NCI-H187 (cell line): ENCODE data around the gene PAX5.

ENCODE experiments used
- DNase-seq, 2 experiments: peaks; one replicate each; lab custom pipeline; 2025; lab: John Stamatoyannopoulos, UW

The PAX5 gene

DNA sequence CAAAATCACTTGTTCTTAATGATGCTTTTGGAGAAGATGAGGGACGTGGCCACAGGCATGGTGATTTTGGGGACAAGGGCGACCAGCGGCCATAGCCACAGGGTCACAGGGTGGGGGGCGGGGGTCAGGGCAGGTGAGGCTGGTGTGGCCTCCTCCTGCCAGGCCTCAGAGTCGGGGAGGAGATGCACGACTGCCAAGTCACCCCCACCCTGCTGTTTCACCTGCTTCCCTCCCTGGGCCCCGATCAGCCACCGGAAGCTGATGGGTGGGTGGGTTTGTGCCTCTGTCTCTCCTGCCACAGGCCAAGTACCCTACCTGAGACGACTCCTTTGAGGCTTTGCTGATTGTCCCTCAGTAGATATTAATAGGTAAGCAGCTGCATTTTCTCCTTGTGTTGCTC is 199.3 kb downstream of the PAX5 start:
- DNase-seq, result no peak

DNA sequence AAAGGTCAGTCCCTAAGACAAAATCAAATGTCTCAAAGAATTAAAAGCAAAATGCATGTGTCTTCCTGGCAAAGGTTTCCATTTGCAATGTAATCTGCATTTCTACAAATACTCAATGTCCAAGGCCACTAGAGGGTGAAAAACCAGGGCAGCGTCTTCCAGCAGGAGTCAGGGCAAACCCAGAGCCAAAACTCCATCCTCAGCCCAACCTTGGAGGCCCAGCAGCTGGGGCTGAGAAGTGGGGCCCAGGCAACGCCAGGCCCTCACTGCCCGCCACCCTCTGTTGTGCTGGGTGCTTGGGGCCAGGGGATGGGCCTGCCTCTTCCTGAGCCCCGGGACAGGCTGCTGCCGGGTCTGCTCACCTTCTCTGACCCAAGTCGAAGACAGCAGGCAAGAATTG is 200.1 kb downstream of the PAX5 start:
- no peak for DNase-seq

DNA sequence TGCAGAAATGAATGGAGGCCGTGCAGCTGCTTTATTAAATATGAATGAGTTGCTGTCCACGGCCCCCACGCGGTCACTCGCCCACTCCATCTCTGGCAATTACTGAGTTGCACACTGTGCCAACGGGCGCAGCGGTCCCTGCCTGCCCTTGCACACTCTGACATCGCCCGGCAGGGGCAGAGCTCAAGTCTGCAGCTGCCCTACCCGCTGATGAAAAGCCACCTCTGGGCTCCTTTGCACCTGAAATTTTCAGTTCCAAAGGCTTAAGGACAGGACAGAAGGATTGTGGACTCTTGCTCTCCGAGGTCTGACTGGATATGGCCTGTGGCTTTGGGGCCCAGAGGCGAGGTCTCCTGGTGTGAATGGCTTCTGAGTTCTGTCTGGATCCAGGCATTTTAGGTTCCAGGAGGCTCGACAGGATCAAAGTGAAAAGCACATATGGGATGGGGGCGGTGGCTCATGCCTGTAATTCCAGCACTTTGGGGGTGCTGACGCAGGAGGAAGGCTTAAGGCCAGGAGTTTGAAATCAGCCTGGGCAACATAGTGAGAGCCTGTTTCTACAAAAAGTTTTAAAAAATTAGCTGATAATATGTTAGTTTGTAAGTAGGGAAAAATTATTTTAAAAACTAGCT is 201.8 kb downstream of the PAX5 start:
- DNase-seq, result no peak

DNA sequence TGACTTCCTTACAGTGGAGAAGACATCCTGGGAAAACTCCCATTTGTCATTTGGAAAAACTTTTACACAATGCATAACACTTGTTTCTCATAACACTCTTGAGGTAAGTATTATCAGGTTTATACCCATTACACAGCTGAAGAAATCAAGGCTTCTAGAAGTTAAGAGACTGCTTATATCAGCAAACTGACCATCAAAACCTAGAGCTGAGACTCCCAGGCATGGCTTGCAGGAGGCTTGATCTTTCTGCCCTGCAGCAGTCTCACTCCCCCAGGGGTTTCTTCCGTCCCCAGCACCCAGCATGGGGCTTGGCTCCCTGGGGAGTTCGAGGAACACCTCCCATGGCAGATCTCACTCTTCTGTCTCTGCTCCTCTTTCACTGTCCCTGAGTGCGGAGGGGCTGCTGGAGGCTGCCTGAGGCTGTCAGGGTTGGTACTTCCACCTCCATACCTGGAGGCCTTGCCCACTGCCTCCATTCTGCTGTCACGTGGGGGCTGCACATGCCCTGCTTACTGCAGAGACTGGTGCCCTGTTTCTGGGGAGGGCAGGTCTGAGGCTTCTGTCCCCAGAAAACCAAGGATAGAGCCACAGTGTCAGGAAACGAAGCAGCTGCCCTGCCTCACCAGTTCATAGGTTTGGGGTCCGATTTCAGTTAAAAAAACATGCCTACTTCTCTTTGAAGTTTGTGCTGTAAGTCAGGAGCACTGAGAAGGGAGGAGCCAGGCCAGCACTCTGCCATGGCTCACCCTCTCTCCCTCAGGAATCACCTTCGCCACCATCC is 202.5 kb downstream of the PAX5 start:
- DNase-seq, result no peak

DNA sequence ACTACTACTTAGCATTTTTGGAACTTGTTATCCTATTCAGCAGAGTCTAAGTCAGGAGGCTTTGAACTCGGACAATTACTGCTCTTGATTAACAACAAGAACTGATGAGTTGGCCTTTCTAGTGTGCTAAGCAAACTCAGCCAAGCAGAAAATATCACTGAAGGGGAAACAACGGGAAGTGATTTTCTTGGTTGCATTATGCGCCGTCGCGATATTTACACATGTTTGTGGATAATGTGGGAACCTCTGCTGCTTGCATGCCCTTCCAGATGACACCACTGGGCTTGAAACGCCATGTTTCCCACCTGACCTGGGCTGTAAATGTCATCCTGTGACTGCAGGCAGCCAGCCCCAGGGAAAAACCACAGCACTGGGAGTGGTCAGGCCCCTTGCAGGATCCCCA is 205.5 kb downstream of the PAX5 start:
- DNase-seq, result no peak

DNA sequence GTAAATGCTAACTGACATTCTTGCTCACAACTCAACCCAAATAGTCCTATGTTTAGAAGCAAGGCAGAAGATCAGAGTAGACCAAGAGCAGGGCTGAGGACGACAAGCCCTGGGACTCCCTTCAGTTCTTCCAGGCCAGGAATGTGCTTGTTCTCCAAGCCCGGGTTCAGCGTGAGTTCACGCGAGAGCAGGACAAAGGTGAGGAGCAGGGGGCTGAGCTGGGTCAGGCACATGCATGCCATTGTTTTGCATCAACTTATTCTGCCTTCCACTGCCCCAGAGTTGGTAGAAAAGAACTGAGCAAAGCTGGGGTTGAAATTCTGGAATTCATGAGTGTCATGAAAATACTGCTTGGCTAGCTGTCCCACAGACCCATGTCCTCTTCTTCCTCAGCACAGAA is 206.5 kb downstream of the PAX5 start:
- DNase-seq, result no peak

DNA sequence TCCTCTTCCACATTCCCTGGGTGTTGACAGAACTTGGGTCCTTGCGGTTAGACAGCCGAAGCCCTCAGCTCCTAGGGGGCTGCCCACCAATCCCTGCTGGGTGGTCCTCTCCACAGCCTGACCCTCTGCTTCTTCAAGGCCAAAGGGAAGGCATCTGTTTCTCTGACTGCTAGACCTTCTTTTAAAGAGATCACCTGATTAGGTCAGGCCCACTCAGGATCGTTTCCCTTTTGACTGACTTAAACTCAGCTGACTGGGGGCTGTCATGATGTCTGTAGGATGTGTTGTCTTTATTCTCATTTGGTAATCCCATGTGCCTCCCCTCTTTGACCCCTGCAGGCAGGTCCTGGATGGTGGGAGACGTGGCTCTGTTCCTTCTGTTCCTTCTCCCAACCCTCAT is 207.5 kb downstream of the PAX5 start:
- DNase-seq, result no peak

DNA sequence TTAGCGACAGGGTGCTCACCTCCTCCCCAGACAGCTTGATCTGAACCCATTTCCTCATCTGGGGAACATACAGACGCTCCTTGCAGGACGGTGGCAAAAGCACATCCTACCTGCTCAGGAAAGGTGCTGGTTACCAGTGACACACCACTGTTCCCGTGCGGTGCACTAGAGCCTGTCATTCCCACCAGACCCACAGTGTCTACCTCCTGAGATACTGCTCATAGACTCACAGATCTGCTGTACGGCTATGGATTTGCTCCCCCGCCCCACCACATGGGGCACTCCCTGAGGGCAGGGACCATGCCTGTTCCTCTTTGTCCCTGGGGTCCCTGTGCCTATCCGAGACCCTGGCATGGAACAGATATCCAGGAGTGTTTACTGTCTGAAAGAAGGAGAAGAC is 208.9 kb downstream of the PAX5 start:
- no peak for DNase-seq

DNA sequence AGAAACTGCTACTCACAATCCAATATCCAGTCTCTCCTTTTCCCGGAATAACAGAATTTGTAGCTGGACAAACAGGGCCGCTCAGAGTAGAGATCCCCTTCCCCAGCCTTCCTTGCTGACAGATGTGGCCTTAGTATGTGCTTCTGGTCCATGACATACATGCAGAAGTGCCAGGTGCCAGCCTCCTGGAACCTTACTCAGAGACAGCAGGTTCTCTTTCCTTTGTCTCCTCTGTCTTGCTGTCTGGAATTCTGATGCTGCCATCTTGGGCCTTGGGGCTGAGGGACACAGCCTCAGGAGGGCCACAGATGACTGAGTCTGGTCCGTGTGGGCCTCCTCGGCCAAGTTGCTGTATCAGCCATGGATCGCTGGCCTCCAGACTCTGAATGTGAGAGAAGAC is 210.1 kb downstream of the PAX5 start:
- no peak for DNase-seq

DNA sequence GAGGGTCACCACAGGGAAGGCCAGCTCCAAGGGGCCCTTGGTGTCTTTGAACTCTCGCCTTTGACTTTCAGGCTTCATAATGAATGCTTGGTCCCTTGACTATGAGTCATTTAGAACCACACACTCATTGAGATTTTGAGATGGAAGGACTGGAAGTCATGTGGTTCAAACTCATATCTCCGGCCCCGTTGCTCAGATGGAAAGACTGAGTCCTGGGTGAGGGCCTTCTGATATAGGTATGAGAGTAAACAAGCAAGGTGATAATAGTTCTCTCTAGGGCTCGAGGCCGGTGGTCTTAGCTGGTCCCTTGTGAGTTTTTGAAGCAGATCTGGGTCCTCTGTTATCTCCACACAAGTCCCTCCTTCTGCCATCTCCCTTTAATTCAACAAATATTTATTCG is 210.6 kb downstream of the PAX5 start:
- no peak for DNase-seq

DNA sequence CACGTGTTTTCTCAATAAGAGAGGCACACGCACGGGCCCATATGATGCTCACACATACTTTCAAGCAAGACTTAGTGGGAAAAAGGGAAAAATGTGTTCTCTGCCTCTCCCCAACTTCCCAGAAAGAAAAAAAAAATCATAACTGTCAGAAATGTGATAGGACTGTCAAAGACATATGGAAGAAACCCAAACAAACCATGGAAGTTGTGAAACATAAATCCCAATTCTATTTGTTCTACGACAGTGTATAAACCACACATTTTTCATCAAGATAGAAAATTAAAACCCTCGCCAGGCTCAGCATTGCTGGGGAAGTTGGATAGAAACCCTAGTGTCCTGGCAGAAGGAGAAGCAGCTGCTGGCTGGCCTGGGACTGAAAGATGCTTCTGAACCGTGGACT is 211.9 kb downstream of the PAX5 start:
- no peak for DNase-seq

DNA sequence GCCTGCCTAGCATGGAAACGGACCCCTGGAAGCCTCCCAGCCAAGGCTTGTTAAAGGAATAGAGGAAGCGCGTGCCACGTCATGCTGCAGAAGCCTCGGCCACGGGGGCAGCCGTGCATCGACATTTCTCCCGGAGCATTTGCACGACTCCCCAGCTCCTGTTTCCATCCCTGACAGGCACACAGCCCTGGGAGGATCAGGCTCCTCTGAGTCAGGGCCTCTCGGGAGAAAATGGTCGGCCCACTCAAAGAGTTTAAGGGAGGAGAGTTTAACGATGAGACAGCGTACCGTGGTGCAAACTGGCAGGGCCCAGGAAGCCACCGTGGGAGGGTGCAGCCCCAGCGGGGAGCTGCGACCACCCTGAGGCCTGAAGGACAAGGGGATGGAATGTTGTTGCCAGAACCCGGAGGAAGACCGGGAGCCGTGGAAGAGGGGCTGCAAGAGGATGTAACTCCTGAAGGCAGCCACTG is 213.6 kb downstream of the PAX5 start:
- DNase-seq, result no peak

DNA sequence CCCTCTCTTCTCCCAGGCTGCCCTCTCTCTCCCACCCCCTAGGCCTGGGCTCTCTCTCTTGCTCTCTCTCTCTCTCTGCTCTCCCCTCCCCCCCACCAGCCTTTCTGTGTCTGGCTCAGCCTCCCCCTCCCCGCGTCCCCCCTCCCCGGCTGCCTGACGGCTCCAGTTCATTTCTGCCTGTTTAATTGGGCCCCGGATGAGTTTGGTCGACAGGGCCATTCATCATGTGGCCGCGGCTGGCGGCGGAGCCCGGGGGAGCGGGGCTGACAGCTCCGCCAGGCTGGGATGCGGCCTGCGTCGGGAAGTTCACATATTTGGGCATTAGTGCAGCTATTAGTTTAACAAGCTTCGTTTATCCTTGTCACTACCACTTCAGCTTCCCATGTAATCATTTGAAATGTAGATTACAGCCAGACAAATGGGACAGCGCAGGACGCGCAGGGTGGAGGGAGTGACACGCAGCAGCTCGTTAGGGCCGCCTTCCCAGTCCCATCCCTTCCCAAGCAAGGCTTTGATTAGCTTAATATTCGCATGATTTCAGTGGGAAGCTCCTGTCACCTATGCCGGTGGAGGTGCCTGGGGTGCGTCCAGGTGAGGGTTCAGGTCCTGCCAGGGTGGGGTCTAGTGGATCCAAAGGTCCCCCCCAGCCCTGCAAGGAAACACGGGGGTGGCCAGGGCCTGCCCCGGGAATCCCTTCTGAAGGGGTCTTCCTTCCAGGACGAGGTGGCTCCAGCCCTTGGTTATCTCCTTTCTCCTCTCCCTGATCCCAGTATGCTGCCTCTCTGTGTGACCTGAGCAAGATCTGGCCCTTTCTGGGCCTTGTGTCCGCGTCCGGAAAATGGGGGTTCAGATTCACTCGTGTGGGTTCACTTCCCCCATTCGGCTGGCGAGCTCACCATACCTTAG is 214.8 kb downstream of the PAX5 start:
- no peak for DNase-seq

DNA sequence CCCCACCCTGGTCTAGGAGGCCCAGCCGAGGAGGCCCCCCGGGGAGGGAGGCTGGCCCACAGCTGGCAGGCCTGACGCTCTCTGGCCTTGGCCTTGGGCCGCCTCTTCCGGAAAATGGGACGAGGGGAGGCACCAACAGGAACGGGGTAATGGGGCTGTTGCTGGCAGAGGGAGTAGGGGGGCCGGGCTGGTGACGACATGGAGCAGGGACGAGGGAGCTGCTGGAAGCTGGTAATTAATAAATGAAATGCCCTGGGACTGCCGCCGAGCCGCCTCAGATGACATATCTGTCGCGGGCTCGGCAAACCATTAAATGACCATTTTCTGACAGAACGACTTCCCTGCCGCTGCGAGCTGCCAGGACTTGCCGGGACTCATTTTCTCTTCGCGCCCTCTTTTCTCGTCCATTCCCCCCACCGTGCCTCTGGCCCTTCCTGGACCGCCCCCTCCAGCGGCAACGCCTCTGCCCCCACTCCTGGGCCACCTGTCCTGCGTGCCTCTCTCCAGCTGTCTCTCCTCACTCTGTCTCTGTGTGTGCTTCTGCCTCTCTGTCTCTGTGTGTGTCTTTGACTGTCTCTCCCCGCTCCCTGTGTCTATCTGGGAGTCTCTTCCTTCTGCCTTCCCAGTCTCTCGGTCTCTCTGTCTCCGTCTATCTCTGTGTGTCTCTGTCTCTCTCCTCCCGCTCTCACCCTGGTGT is 215.7 kb downstream of the PAX5 start:
- no peak for DNase-seq

DNA sequence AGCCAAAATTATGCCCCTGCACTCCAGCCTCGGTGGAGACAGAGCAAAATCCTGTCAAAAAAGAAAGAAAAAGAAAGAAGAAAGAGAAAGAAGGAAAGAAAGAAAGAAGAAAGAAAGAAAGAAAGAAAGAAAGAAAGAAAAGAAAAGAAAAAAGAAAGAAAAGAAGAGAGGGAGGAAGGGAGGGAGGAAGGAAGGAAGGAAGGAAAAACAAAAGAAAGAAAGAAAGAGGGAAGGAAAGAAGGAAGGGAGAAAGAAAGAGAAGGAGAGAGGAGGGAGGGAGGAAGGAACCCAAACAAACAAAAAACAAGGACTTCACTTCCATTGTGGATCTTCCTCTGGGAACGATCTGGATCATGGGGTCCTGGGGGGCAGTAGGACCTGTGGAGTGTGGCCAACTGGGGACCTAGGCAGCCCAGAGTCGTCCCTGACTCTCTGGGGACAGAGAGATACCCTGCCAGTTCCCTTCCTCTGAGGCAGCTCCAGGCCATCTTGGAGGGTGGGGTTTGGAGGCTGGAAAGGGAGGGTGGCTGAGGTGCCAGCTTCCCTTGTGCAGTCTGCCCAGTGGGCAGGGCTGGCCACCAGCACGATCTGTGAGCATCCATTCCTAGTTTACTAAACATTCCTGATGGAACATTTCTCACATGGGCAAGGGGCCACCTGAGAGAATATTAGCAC is 216.8 kb downstream of the PAX5 start:
- no peak for DNase-seq

DNA sequence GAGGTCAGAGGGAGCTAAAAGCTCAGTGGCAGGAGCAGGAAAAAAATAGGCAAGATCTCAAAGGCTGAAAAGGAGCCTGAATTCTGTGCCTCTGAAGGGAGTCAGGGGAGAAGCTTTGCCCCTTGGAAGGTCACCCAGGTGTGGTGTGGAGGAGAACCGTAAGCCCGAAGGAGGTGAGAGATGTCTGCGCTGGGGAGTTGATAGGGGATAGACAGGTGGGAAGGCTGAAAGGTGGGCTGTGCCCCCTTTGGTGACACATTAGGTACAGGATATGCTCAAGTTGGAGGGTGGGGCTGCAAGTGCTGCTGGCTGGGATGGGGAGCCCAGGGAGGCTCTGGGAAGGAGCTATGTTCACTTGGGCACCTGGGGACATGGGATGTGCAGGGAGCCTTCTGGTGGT is 217.7 kb downstream of the PAX5 start:
- DNase-seq, result no peak

DNA sequence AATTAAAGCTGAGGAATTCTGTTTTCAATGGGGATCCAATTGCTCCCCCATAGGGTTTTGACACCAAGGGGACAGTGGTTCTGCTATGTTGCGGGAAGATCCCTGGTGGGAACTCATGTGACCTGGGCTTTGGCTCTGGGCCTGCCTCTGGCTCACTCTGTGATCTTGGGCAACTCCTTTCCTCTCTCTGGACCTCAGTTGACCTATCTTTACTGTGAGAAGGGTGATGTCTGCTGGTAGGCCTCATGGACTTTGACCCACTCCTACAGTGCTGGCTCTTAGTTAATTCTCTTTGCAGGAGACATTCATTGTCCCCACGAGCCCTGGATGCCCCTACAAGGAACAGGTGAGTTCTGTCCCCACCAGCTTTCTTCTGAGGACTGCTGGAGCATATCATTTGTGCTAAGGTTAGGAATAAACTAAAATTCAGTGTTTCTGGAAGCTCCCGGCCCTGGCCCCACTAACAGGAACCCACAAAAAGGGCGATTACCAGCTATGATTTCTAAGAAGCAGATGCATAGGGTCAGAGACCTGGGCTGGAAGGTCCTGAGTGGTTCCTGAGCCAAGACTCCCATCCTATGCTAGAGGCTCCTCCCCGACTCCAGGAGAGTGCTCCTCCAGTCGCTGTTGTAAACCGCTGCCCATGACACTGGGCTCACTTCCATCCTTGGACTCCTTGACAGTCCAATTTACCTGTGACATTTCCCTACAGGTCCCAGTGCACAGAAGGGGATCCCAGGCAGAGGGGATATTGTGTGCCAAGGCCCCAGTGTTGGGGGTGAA is 218.3 kb downstream of the PAX5 start:
- no peak for DNase-seq

DNA sequence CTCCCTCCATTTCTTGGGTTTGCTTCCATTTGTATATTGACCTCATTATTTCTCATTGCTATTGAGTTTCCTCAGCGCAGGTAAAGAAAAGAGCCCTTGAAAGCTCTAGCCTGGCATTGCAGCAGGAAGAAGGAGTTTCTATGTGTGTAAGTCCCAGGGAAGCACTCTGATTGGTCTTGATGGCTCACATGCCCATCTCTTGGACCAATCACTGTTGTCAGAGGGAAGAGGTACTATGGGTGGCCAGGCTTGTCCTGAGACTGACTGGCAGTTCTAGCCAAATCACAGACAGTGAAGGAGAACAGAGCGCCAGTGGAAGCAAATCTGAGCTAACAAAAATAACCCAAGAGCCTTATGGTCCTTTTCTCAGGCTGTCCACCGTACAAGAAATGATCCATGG is 219.0 kb downstream of the PAX5 start:
- DNase-seq, result no peak

DNA sequence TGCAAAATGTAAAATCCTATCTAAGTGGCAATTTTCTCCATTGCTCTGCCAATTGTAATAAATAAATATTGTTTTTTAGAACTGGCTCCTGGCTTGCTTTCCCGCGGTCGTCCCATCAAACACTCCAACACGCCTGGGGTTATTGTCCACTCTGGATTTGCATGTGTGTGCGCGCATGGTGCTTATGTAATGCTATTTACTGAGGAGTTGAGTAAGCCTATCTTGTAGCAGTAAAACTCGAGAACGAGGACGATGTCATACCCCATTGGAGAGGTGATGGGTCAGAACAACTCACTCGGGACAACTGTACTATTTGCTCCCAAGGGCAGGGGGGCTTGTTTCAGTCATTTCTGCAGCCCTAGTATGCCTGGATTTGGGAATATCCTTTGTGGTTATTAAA is 220.9 kb downstream of the PAX5 start:
- no peak for DNase-seq

DNA sequence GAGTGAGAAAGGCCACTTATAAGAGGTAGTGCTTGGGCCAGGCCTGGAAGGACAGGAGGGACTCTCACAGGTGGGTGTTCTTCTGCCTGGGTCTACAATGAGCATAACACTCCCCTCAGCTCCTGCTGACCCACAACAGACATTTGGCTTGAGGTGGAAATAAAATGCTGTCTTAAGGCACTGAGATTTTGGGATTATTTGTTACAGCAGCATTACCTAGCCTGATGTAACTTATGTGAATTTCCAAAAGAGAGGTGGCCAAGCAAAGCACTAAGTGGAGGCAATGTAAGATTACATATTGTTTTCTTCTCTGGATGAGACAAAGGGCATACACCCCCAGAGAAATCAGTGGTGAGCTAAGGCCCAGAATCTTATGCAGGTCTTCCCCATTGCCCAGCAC is 221.5 kb downstream of the PAX5 start:
- DNase-seq, result no peak

DNA sequence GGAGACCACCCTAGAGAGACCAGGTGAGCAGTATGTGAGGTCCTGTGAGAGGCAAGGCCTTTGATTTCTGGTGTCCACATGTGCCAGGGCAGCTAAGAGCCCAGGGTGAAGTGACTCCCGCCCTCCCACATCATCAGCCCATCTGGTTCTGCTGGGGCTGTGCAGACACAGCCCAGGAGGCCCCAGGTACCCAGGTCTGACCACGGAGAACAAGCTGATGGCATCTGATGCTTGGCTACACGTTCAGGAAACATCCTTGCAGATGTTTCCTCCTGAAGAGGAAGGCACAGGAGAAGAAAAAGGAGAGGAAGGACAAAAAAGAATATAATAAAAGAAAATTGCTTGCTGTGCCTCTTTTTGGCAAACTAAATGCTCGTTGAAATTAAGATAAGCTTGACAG is 225.8 kb downstream of the PAX5 start:
- DNase-seq, result no peak
